ENCODE results near the gene LACTB.

LACTB gene

GRCh38 chr15:63169788-63170187, 48.1 kb downstream of the LACTB start:
- TF ChIP-seq CTCF (IDR thresholded peaks at IDR 0.05; ENCODE audit: borderline replicate concordance, insufficient read depth, low read depth, low read length) = no peak
- H3K4me3 ChIP-seq (ENCODE audit: low read depth, low read length) = no peak overlapping the region

GRCh38 chr15:63172376-63172775, 50.7 kb downstream of the LACTB start:
- no peak for TF ChIP-seq CTCF (IDR thresholded peaks at IDR 0.05; ENCODE audit: borderline replicate concordance, insufficient read depth, low read depth, low read length)
- no peak overlapping the region for H3K4me3 ChIP-seq (ENCODE audit: low read depth, low read length)

GRCh38 chr15:63172851-63173451, 51.3 kb downstream of the LACTB start:
- no peak for TF ChIP-seq CTCF (IDR thresholded peaks at IDR 0.05; ENCODE audit: borderline replicate concordance, insufficient read depth, low read depth, low read length)
- H3K4me3 ChIP-seq (ENCODE audit: low read depth, low read length) = no peak overlapping the region

GRCh38 chr15:63176302-63176701, 54.6 kb downstream of the LACTB start:
- TF ChIP-seq CTCF (IDR thresholded peaks at IDR 0.05; ENCODE audit: borderline replicate concordance, insufficient read depth, low read depth, low read length) = no peak
- H3K4me3 ChIP-seq (ENCODE audit: low read depth, low read length) = no peak overlapping the region

GRCh38 chr15:63178034-63178433, 56.4 kb downstream of the LACTB start:
- TF ChIP-seq CTCF (IDR thresholded peaks at IDR 0.05; ENCODE audit: borderline replicate concordance, insufficient read depth, low read depth, low read length) = no peak
- H3K4me3 ChIP-seq (ENCODE audit: low read depth, low read length) = no peak overlapping the region

- H3K4me3 ChIP-seq (ENCODE audit: low read depth, low read length) = no peak overlapping the region
- no peak for TF ChIP-seq CTCF (IDR thresholded peaks at IDR 0.05; ENCODE audit: borderline replicate concordance, insufficient read depth, low read depth, low read length)
These were observed 59.1 kb downstream of the LACTB start for GRCh38 chr15:63180746-63181145.

GRCh38 chr15:63181648-63182047, 60.0 kb downstream of the LACTB start:
- TF ChIP-seq CTCF (IDR thresholded peaks at IDR 0.05; ENCODE audit: borderline replicate concordance, insufficient read depth, low read depth, low read length) = no peak
- H3K4me3 ChIP-seq (ENCODE audit: low read depth, low read length) = no peak overlapping the region

All from GM12875 (cell line).